H7 (cell line): ENCODE results near the gene GRM8. TPM values are rescaled to one million over a fixed set of nuclear protein-coding genes. Genes with fewer than 3 reads are reported as not detected.
A peak's percentile ranks its signal among the peaks of the same experiment; 100 is the strongest.
"Not testable (repeated sequence)": the region's sequence is repeated elsewhere in the genome, so short reads cannot be mapped to it uniquely, and the experiment has no call there.

ENCODE experiments used
- DNase-seq: peaks from one replicate; pipeline ENCODE4 v3.0.0; 2012
- H3K27me3 ChIP-seq: 2 replicates; pipeline ENCODE4 v1.6.0; 2011; ENCODE audit warnings: mild to moderate bottlenecking, low read length; ENCODE audit not compliant: control insufficient read depth, insufficient read depth
- H3K36me3 ChIP-seq: replicated peaks from 2 replicates; pipeline ENCODE4 v1.5.1; 2011; ENCODE audit warnings: low read length; ENCODE audit not compliant: control insufficient read depth, insufficient read depth
- H3K4me3 ChIP-seq: 2 replicates; pipeline ENCODE4 v1.5.1; 2011; ENCODE audit warnings: low read depth, mild to moderate bottlenecking, control low read depth, low read length, moderate library complexity; ENCODE audit not compliant: insufficient read depth
- total RNA-seq: library from RNA; depleted of rRNA; stranded (reverse); fragments of >200 nt; shearing (Covaris generic); gene quantifications from 2 replicates; pipeline ENCODE4 v1.2.3, GENCODE V29; 2014

GRM8 gene
- total RNA-seq, 1 experiment from 2014 or later, result 1.1 TPM

DNA sequence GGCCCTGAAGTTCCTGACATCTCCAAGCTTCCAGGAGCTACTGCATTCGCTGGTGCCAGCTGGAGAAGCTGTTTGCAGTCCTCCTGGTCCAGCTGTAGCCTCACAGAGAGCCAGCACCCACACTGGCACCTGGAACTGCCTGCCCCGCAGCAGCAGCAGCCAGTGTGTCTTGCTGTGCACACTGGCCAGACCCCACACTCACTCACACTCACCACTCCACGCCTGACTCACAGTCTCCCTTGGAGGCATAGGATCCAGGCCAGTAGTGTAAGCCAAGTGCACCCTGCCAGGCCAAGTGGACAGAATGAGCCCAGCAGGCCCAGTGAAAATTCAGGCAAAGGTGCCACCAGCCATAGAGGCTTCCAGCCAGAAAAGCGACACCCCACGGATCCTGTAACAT is 566.3 kb downstream of the GRM8 start:
- no peak overlapping the region for H3K4me3 ChIP-seq
- no peak for DNase-seq
- no peaks in the 10 kb centered on the region for H3K36me3 ChIP-seq
- H3K27me3 ChIP-seq, result no peaks in the 10 kb centered on the region

DNA sequence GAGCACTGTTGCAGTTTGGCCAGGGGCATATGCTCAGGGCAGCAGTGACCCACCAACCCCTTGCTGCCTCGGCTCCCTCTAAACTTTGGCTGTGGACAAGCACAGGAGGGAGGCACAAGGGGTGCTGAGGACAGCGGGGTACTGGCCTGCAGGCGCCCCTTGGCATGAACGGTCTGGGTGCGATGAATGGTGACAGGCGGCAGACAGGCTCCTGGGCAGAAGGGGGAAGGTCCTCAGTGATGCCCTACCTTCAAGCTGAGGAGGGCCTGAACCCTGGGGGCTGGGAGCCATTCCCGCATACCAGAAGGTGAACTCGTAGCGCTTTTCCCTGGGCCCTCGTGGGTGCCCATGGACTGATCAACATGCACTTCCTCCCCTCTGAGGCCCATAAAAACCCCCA is 567.1 kb downstream of the GRM8 start:
- Histone ChIP-seq H3K27me3 (no peaks in the 10 kb centered on the region), H3K4me3 (no peak overlapping the region), H3K36me3 (no peaks in the 10 kb centered on the region)
- DNase-seq, result no peak

GRCh38 chr7:126685018-126685573 is 567.6 kb downstream of the GRM8 start:
- no peaks in the 10 kb centered on the region for H3K36me3 ChIP-seq
- H3K4me3 ChIP-seq, result no peak overlapping the region
- no peaks in the 10 kb centered on the region for H3K27me3 ChIP-seq
- DNase-seq, result no peak

DNA sequence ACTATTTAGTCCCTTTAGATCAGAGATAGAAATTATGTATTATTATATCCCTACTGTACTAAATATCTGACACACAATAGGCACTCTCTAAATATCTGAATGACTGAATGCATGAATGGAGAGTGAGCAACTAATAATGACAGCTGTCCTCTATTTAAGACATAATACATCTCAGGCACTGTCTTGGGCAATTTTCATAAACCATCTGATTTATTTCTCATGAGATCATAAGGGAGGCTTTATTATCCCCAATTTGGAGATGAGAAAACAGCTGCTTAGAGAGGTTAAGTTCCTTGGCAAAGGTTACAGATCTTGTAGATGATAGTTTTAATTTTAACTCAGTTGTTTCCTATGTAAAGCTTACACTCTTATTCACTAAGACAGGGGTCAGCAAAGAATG is 570.6 kb downstream of the GRM8 start:
- Histone ChIP-seq H3K36me3 (no peaks in the 10 kb centered on the region), H3K27me3 (no peaks in the 10 kb centered on the region), H3K4me3 (no peak overlapping the region)
- no peak for DNase-seq

DNA sequence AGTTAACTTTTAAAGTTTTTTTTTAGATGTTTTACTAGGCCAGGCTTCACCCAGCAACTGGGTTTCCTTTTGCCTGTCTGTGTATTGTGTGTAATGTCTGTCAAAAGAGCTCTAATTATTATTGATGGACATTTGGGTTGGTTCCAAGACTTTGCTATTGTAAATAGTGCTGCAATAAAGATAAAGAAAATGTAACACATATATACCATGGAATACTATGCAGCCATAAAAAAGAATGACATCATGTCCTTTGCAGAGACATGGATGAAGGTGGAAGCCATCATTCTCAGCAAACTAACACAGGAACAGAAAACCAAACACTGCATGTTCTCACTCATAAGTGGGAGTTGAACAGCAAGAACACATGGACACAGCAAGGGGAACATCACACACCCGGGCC is 584.0 kb downstream of the GRM8 start:
- not testable (repeated sequence) for H3K27me3 ChIP-seq, DNase-seq, H3K36me3 ChIP-seq, H3K4me3 ChIP-seq

DNA sequence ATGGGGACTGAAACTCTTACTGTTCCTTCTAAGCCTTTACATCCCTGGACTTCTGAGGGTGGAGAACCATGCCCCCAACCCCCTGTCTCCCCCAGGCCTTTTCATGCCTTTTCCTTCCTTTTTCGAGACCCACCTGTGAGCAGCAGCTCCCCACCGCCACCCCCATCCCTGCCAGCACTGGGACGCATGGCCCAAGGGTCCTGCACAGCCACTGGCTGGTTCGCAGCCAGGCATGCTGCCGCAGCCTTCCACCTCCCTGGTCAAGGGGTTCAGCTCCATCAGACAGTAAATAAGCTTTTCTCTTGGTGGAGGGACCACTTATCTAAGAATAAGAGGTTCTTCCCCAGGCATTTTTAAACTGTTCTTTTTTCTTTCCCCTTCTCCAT is 584.4 kb downstream of the GRM8 start:
- no peak overlapping the region for H3K4me3 ChIP-seq
- H3K27me3 ChIP-seq, result no peaks in the 10 kb centered on the region
- no peak for DNase-seq
- H3K36me3 ChIP-seq, result no peaks in the 10 kb centered on the region

- DNase-seq, result no peak
- Histone ChIP-seq H3K27me3 (no peaks in the 10 kb centered on the region), H3K36me3 (no peaks in the 10 kb centered on the region), H3K4me3 (no peak overlapping the region)
These were observed 584.9 kb downstream of the GRM8 start for GRCh38 chr7:126667742-126668366.

- DNase-seq, result no peak
- Histone ChIP-seq H3K36me3 (no peaks in the 10 kb centered on the region), H3K27me3 (no peaks in the 10 kb centered on the region)
These were observed 589.9 kb downstream of the GRM8 start for GRCh38 chr7:126662856-126663255.

DNA sequence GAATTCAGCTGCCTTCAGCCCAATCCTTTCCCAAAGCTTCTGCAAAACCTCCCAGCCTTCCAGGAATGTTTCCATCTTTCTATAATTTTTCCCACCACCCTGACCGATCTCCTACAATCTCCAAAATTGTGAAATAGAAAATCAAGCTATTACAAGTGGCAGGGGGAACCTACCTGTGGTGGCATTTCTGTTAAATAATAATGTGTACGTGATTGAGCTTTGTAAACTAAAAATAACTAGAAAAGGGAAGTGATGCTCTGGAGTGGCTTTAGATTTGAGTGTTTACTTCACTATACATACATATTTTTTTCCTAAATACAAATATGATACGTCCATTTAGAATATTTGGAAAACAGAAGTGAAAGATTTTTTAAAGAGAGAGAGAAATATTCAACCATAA is 593.6 kb downstream of the GRM8 start:
- no peak overlapping the region for H3K4me3 ChIP-seq
- no peaks in the 10 kb centered on the region for H3K36me3 ChIP-seq
- no peak for DNase-seq
- no peaks in the 10 kb centered on the region for H3K27me3 ChIP-seq

More at GRCh38 chr7:126662856-126663255, 589.9 kb downstream of the GRM8 start:
- no peak overlapping the region for H3K4me3 ChIP-seq

DNA sequence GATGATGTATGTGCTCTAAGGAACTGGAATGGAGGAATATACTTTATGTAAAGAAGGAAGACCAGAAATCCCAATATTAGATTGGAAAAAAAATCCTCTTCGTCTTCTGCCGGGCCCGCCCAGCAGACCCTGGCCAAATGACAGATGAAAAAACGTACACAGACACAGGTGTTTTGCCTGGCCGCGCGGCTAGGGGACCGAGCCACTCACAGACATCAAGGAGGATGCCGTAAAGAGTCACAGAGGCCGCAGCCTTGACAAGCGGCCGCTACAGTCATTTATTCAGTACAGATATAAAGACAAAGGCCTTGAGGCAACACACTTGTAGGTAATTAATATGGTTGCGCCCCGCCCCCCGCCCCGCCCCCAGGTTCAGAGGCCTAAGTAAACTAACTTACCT is 594.1 kb downstream of the GRM8 start:
- Histone ChIP-seq H3K36me3 (no peaks in the 10 kb centered on the region), H3K4me3 (no peak overlapping the region), H3K27me3 (no peaks in the 10 kb centered on the region)
- DNase-seq, result no peak

- DNase-seq, result no peak
These were observed 595.0 kb downstream of the GRM8 start for GRCh38 chr7:126657599-126658358.

GRCh38 chr7:126657137-126657536 is 595.6 kb downstream of the GRM8 start:
- no peak for DNase-seq
- no peaks in the 10 kb centered on the region for H3K36me3 ChIP-seq

More at GRCh38 chr7:126657599-126658358, 595.0 kb downstream of the GRM8 start:
- Histone ChIP-seq H3K36me3 (no peaks in the 10 kb centered on the region), H3K27me3 (no peaks in the 10 kb centered on the region), H3K4me3 (no peak overlapping the region)

GRCh38 chr7:126656165-126656564 is 596.6 kb downstream of the GRM8 start:
- Histone ChIP-seq H3K36me3 (no peaks in the 10 kb centered on the region), H3K27me3 (no peaks in the 10 kb centered on the region), H3K4me3 (no peak overlapping the region)
- DNase-seq, result peak; percentile 31

More at GRCh38 chr7:126657137-126657536, 595.6 kb downstream of the GRM8 start:
- Histone ChIP-seq H3K4me3 (no peak overlapping the region), H3K27me3 (no peaks in the 10 kb centered on the region)

GRCh38 chr7:126637538-126637937 is 615.2 kb downstream of the GRM8 start:
- Histone ChIP-seq H3K27me3 (no peaks in the 10 kb centered on the region), H3K36me3 (no peaks in the 10 kb centered on the region), H3K4me3 (no peak overlapping the region)
- DNase-seq, result no peak

DNA sequence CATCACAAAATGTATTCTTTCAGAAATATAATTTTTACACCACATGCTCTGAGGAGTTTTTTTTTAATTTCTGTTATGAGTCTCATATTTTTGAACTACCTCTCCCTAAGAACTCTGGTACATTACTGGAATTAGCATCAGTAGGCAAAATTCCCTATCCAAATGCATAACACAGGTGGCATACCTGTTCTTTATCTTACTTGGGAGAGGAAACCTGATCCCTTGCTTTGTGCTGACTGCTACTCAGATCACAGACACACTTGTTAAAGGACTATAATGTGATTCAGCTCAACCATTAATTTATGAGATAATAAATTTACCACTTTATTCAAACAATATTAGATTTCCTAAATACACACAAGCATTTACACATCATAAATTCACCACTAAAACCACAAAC is 617.2 kb downstream of the GRM8 start:
- peak; percentile 5 for DNase-seq
- no peaks in the 10 kb centered on the region for H3K36me3 ChIP-seq
- no peaks in the 10 kb centered on the region for H3K27me3 ChIP-seq
- H3K4me3 ChIP-seq, result no peak overlapping the region
